OCI-LY1 (cell line): Measurements from ENCODE around the gene CHKA.

Experiments
- H2AFZ ChIP-seq: fragments of 200-600 bp; sonication (generic), shearing (Covaris generic); 2 replicates; pipeline ENCODE4 v1.6.0; 2014; ENCODE audit warnings: antibody characterized with exemption, mild to moderate bottlenecking, low read length
- H3F3A ChIP-seq: fragments of 200-600 bp; sonication (generic), shearing (Covaris generic); 2 replicates; pipeline ENCODE4 v1.6.0; 2014; ENCODE audit warnings: mild to moderate bottlenecking, antibody characterized with exemption, low read length, moderate library complexity; ENCODE audit not compliant: insufficient read depth
- H3K27ac ChIP-seq: fragments of 200-600 bp; sonication (generic); 2 replicates; pipeline ENCODE4 v1.5.1; 2014; ENCODE audit warnings: low read length, mixed run types, mild to moderate bottlenecking, low read depth; ENCODE audit not compliant: poor library complexity, severe bottlenecking
- H3K27me3 ChIP-seq: fragments of 200-600 bp; sonication (generic); 2 replicates; pipeline ENCODE4 v1.6.0; 2014; ENCODE audit warnings: antibody characterized with exemption, mild to moderate bottlenecking, low read length, moderate library complexity; ENCODE audit not compliant: insufficient read depth
- H3K36me3 ChIP-seq: fragments of 200-600 bp; sonication (generic); 2 replicates; pipeline ENCODE4 v1.6.1; 2014; ENCODE audit warnings: mild to moderate bottlenecking, antibody characterized with exemption, low read length, moderate library complexity, mixed read lengths; ENCODE audit not compliant: insufficient read depth
- H3K4me1 ChIP-seq: fragments of 200-600 bp; sonication (generic); 2 replicates; pipeline ENCODE4 v1.5.1; 2014; ENCODE audit warnings: mild to moderate bottlenecking, low read length, moderate library complexity; ENCODE audit not compliant: insufficient read depth, severe bottlenecking
- H3K4me2 ChIP-seq: fragments of 200-600 bp; sonication (generic), shearing (Covaris generic); 2 replicates; pipeline ENCODE4 v1.6.1; 2014; ENCODE audit warnings: low read length
- H3K4me3 ChIP-seq: fragments of 200-600 bp; sonication (generic); 2 replicates; pipeline ENCODE4 v1.5.1; 2014; ENCODE audit warnings: low read length, low read depth, mild to moderate bottlenecking, mixed read lengths; ENCODE audit not compliant: poor library complexity, severe bottlenecking
- H3K79me2 ChIP-seq: fragments of 200-600 bp; shearing (Covaris generic); 2 replicates; pipeline ENCODE4 v1.6.1; 2016; ENCODE audit warnings: mixed run types, low read length, mixed read lengths; ENCODE audit not compliant: insufficient read depth
- H3K9ac ChIP-seq: fragments of 200-600 bp; sonication (generic), shearing (Covaris generic); 2 replicates; pipeline ENCODE4 v1.6.1; 2014; ENCODE audit warnings: mild to moderate bottlenecking, low read length, mixed read lengths
- H3K9me2 ChIP-seq: fragments of 200-600 bp; sonication (generic), shearing (Covaris generic); 2 replicates; pipeline ENCODE4 v1.6.1; 2014; ENCODE audit warnings: low read depth, mild to moderate bottlenecking, low read length, mixed read lengths
- H3K9me3 ChIP-seq: fragments of 200-600 bp; shearing (Covaris generic); 2 replicates; pipeline ENCODE4 v1.6.1; 2014; ENCODE audit warnings: low read length, mixed read lengths
- H4K20me1 ChIP-seq: fragments of 200-600 bp; sonication (generic), shearing (Covaris generic); 2 replicates; pipeline ENCODE4 v1.6.0; 2016; ENCODE audit warnings: mild to moderate bottlenecking, low read length; ENCODE audit not compliant: insufficient read depth
- CTCF ChIP-seq: fragments of 200-600 bp; sonication (generic), shearing (Covaris generic); IDR thresholded peaks from 2 replicates; pipeline ENCODE4 v1.5.1; 2017; ENCODE audit warnings: mild to moderate bottlenecking, antibody characterized with exemption, low read length, moderate library complexity, mixed read lengths
- EZH2 ChIP-seq: fragments of 200-600 bp; sonication (generic), shearing (Covaris generic); IDR thresholded peaks from 2 replicates; pipeline ENCODE4 v1.8.0; 2017; ENCODE audit warnings: borderline replicate concordance, mixed run types, mild to moderate bottlenecking, antibody characterized with exemption, low read length, moderate library complexity, mixed read lengths

Gene CHKA

GRCh38 chr11:68090287-68090686 is 30.9 kb downstream of the CHKA start:
- H3K9me3 ChIP-seq: no peaks in the 10 kb centered on the region
- H3K27ac ChIP-seq: peak overlapping the region; percentile 68
- no peaks in the 10 kb centered on the region for H3K27me3 ChIP-seq
- no peaks in the 10 kb centered on the region for H3K9me2 ChIP-seq
- 0 out of 2 replicates have a peak overlapping the region, but pooled peaks have one; percentile 38 for H2AFZ ChIP-seq
- 0 out of 2 replicates have a peak, but pooled peaks cover 6% of the 10 kb centered on the region for H3F3A ChIP-seq
- H3K4me2 ChIP-seq: peak overlapping the region; percentile 57
- TF ChIP-seq EZH2: no peak
- no peak for TF ChIP-seq CTCF
- H4K20me1 ChIP-seq: no peaks in the 10 kb centered on the region
- peak overlapping the region; percentile 21 for H3K4me3 ChIP-seq
- H3K36me3 ChIP-seq: peaks cover 3% of the 10 kb centered on the region; the same call in 1 of the 2 replicates
- peaks cover 24% of the 10 kb centered on the region for H3K4me1 ChIP-seq
- peak overlapping the region; percentile 46 for H3K9ac ChIP-seq
- H3K79me2 ChIP-seq: no peaks in the 10 kb centered on the region

GRCh38 chr11:68089679-68090078 is 31.5 kb downstream of the CHKA start:
- Histone ChIP-seq H3K27ac (peak overlapping the region; percentile 68), H3K79me2 (no peaks in the 10 kb centered on the region), H3F3A (0 out of 2 replicates have a peak, but pooled peaks cover 6% of the 10 kb centered on the region), H3K9me3 (no peaks in the 10 kb centered on the region), H3K9ac (no peak overlapping the region), H3K36me3 (peaks cover 3% of the 10 kb centered on the region; the same call in 1 of the 2 replicates), H3K9me2 (no peaks in the 10 kb centered on the region), H3K4me3 (no peak overlapping the region), H3K27me3 (no peaks in the 10 kb centered on the region), H3K4me1 (peaks cover 24% of the 10 kb centered on the region), H2AFZ (no peak overlapping the region), H4K20me1 (no peaks in the 10 kb centered on the region), H3K4me2 (no peak overlapping the region; the same call in 1 of the 2 replicates)
- TF ChIP-seq CTCF: no peak
- no peak for TF ChIP-seq EZH2

- H4K20me1 ChIP-seq: no peaks in the 10 kb centered on the region
- H3K4me3 ChIP-seq: no peak overlapping the region
- H3K36me3 ChIP-seq: peaks cover 17% of the 10 kb centered on the region
- H3K9ac ChIP-seq: no peak overlapping the region
- no peak overlapping the region for H3K4me2 ChIP-seq
- no peaks in the 10 kb centered on the region for H3K79me2 ChIP-seq
- H3K27ac ChIP-seq: no peak overlapping the region
- H3K9me2 ChIP-seq: no peaks in the 10 kb centered on the region
- H3K9me3 ChIP-seq: no peaks in the 10 kb centered on the region
- no peaks in the 10 kb centered on the region for H3K4me1 ChIP-seq
- no peaks in the 10 kb centered on the region; the same call in 1 of the 2 replicates for H3F3A ChIP-seq
- H2AFZ ChIP-seq: no peak overlapping the region
- no peak for TF ChIP-seq EZH2
- no peak for TF ChIP-seq CTCF
- H3K27me3 ChIP-seq: no peaks in the 10 kb centered on the region
Measured at GRCh38 chr11:68083517-68083916, 37.7 kb downstream of the CHKA start.
